ENCODE results near the gene DHX15.

Gene DHX15

GRCh38 chr4:24584211-24584850 is at the start of gene DHX15:
TSS of gene DHX15 (minus strand) at chr4:24584554. CDS start at chr4:24584393, 161 bp downstream.
- peak; percentile 90 for DNase-seq (ENCODE audit: low read depth)

- DNase-seq (ENCODE audit: low read depth): no peak
Observed at GRCh38 chr4:24632011-24632410, 47.7 kb upstream of the DHX15 start.

GRCh38 chr4:24630937-24631336 is 46.6 kb upstream of the DHX15 start:
- DNase-seq (ENCODE audit: low read depth): no peak

- DNase-seq (ENCODE audit: low read depth): no peak
Observed at GRCh38 chr4:24625091-24625490, 40.7 kb upstream of the DHX15 start.

- no peak for DNase-seq (ENCODE audit: low read depth)
Observed at GRCh38 chr4:24624381-24624780, 40.0 kb upstream of the DHX15 start.

- DNase-seq (ENCODE audit: low read depth): no peak
Observed at GRCh38 chr4:24622146-24622834, 37.9 kb upstream of the DHX15 start.

- DNase-seq (ENCODE audit: low read depth): no peak
Observed at GRCh38 chr4:24615977-24616376, 31.6 kb upstream of the DHX15 start.

GRCh38 chr4:24614881-24615280 is 30.5 kb upstream of the DHX15 start:
- DNase-seq (ENCODE audit: low read depth): no peak

- DNase-seq (ENCODE audit: low read depth): no peak
Observed at GRCh38 chr4:24613502-24613901, 29.1 kb upstream of the DHX15 start.

GRCh38 chr4:24611575-24611974 is 27.2 kb upstream of the DHX15 start:
- no peak for DNase-seq (ENCODE audit: low read depth)

- no peak for DNase-seq (ENCODE audit: low read depth)
Observed at GRCh38 chr4:24607334-24607733, 23.0 kb upstream of the DHX15 start.

GRCh38 chr4:24605216-24605615 is 20.9 kb upstream of the DHX15 start:
- no peak for DNase-seq (ENCODE audit: low read depth)

GRCh38 chr4:24604558-24605214 is 20.3 kb upstream of the DHX15 start:
- no peak for DNase-seq (ENCODE audit: low read depth)

GRCh38 chr4:24603343-24603742 is 19.0 kb upstream of the DHX15 start:
- DNase-seq (ENCODE audit: low read depth): no peak

- DNase-seq (ENCODE audit: low read depth): no peak
Observed at GRCh38 chr4:24601121-24601520, 16.8 kb upstream of the DHX15 start.

- DNase-seq (ENCODE audit: low read depth): no peak
Observed at GRCh38 chr4:24599275-24599674, 14.9 kb upstream of the DHX15 start.

- DNase-seq (ENCODE audit: low read depth): no peak
Observed at GRCh38 chr4:24598025-24598424, 13.7 kb upstream of the DHX15 start.

- DNase-seq (ENCODE audit: low read depth): no peak
Observed at GRCh38 chr4:24595659-24596058, 11.3 kb upstream of the DHX15 start.

- DNase-seq (ENCODE audit: low read depth): no peak
Observed at GRCh38 chr4:24594887-24595286, 10.5 kb upstream of the DHX15 start.

GRCh38 chr4:24589448-24589847 is 5.1 kb upstream of the DHX15 start:
- no peak for DNase-seq (ENCODE audit: low read depth)

- DNase-seq (ENCODE audit: low read depth): no peak
Observed at GRCh38 chr4:24588216-24588954, 4.0 kb upstream of the DHX15 start.

GRCh38 chr4:24583451-24584210 is 723 bp downstream of the DHX15 start:
- DNase-seq (ENCODE audit: low read depth): peak; percentile 14

Measured in stimulated activated CD8-positive, alpha-beta memory T cell treated with anti-CD3 and anti-CD28 coated beads, Interleukin-12 subunit alpha, Interleukin-12 subunit beta, amount 100 ng/mL, for 4 hours (primary cell).